HG03442 (cell line): ENCODE results near the gene GTF3C2.
"Not testable (repeated sequence)": the region's sequence is repeated elsewhere in the genome, so short reads cannot be mapped to it uniquely, and the experiment has no call there.

ENCODE experiments used
- ATAC-seq: cut with Tn5 transposase; IDR thresholded peaks from one replicate; pipeline ENCODE4 v1.9.1; 2021; ENCODE audit warnings: mild to moderate bottlenecking, moderate library complexity; ENCODE audit not compliant: unreplicated experiment

GTF3C2 gene

DNA sequence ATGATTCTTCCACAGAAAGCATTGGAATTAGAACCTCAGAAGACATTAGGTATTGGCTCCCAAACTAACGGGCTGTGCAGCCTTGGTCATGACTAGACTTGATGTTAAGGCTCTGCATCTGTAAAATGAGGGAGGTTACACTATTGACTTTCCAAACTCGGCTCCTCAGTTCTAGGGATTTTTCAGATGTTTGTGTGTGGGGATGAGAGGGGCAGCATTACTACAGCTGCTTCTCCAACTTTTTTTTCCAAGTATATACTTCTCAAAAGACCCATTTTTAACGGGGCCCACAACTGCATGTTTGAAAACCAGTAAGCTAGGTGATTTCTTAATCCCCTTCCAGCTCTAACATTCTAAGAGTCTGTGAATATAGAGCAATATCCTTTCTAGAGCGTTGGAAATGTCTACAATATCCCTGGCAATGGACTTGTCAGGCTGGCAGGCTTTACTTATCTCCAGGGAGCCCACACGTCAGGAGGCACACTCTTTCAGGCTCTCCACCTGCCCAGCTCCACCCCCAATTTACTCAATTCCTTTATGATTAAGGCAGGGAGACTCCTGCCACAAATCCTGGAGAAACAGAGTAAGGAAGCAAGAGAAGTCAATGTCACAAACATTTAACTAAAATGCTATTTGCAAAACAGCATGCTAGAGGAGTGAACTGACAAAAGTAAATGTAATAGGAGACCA is 32.8 kb downstream of the GTF3C2 start:
- ATAC-seq = no peak

- peak; percentile 89 for ATAC-seq
These were observed 33.6 kb downstream of the GTF3C2 start, which contains the start of gene MPV17 for GRCh38 chr2:27322766-27323595. TSS of gene MPV17 (minus strand) at chr2:27323097. CDS start at chr2:27322517, 580 bp downstream.

- ATAC-seq = no peak
These were observed 34.2 kb downstream of the GTF3C2 start for GRCh38 chr2:27322301-27322765.

GRCh38 chr2:27320958-27321543 is 35.5 kb downstream of the GTF3C2 start:
- ATAC-seq = no peak

- ATAC-seq = not testable (repeated sequence)
These were observed 36.7 kb downstream of the GTF3C2 start for GRCh38 chr2:27319839-27320238.

DNA sequence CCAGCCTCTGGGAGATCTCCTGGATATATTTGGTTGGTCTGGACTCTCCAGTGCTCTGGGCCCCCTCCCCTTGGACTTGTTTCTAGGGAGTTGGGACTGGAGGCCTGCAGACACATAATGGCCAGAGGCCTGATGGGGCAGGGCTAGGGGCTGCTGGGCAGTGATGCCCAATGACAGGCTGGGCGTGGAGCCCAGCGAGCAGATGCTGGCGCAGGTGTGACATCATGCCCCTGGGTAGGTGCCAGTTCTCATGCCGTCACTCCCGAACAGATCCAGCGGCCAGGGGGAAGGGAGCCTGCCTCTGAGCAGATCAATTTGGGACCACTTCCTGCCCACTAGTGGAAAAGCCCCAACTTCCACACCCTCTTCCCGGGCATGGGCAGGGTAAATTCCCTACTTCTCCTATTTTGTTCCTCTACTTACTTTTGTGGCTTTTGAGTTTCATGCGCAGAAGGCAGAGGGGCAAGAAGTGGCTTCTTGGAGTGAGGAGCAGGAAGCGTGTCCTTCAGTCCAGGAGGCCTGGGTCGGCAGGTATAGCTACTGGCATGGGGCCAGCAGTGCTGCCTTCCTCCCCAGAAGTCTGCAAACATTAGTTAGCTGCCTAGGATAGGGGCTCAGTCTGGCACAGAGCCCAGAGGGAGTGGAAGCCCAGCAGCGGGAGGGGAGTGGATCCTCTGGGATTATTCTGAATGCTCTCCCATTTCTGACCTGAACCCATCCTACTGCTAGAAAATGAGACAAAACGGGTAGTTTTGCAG is 39.7 kb downstream of the GTF3C2 start:
- no peak for ATAC-seq

GRCh38 chr2:27315122-27315521 is 41.4 kb downstream of the GTF3C2 start:
- ATAC-seq = no peak

GRCh38 chr2:27314709-27315108 is 41.9 kb downstream of the GTF3C2 start:
- ATAC-seq = no peak

DNA sequence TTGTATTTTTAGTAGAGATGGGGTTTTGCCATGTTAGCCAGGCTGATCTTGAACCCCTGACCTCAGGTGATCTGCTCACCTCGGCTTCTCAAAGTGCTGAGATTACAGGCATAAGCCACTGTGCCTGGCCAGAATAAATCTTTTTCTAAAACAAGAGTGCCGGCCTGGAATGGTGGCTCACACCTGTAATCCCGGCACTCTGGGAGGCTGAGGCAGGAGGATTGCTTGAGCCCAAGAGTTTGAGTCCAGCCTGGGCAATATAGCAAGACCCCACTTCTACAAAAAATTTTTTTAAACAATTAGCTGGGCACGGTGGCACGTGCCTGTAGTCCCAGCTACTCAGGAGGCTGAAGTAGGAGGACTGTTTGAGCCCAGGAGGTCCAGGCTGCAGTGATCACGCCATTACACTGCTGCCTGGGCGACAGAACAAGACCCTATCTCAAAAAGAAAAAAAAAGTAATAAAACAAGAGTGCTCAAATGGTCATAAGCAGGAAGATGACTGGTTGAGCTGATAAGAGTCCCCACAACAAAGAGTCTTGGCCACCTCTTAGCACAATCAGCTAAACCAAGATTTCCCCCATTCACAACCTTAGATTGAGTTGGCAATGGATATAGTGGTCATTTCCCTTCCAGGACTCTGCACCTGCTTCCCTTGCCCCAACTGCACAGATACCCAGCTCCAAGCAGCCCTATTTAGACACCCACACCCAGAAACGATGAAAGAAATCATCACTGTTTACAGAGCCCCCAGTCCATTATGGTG is 42.5 kb downstream of the GTF3C2 start:
- ATAC-seq = no peak

DNA sequence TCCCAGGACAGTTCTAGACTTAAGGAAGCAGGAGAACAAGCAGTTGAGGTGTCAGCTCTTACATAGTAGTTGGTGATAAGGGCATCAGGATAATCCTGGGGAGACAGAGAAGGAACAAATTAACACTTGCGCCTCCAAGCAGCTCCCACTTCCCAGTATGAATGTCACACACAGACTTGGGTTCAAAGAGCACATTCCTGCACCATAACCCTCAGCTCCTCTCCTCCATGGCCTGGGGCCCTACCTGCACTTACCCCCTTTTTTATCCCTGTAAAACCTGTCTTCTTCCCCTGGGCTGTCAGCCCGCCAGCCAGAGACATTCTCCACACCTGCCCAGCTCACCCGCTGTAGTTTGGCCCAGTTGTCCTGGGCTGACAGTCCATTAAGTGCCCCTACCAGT is 44.4 kb downstream of the GTF3C2 start:
- no peak for ATAC-seq

DNA sequence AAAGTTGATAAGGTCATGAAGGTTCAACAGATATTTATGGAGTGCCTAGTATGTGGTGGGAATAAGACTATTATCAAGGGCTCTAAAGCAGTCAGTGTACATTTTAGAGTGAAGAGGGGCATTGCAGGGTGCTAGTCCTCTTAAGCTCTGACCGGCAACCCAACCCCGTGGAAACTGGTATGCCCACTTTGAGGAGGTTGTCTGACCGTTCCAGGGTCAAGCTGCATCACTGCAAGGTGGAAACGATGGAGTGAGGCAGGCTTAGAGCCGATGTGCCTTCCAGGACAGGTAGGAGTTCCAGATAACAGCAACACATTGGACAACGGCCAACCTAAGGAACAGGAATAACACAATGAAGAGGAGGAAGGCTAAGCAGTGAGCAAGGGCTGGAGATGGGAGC is 46.9 kb downstream of the GTF3C2 start:
- ATAC-seq = no peak

- ATAC-seq = no peak
These were observed 48.1 kb downstream of the GTF3C2 start, which contains the start of gene UCN for GRCh38 chr2:27308359-27308881. TSS of gene UCN (minus strand) at chr2:27308445. CDS start at chr2:27307895, 550 bp downstream.

DNA sequence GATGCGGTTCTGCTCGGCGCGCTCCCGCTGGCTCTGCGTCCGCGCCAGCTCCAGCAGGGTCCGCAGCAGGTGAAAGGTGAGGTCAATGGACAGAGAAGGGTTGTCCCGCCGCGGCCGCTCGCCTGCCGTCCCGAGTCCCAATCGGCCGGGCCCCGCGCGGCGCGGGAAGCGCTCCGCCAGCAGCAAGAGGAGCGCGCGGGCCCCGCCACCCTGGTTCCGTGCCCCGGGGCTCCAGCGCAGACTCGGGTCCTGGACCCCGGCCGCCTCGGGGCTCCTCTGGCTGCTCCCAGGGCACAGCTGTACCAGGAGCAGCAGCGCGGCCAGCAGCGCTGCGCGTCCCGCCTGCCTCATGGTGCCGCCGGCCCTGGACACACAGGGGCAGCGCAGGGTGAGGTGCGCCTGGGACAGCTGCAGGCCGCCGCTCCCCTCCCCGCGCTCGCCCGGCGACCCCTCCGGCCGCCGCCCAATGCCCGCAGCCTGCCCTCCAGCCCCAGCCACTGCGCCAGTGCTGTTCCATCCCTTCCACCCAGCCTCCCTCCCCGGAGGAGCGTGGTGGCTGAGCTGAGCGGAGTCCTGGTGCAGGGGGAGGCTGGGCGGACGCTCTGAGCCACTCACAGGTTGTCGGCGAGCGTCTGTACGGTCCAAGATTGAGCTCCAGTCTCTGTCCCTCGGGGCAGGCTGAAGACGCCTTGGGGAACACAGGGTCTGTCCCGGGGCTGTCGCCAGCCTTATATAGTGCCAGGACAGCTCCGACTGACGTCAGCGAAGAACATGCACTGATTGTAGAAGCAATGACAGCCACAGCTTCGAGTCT is 48.8 kb downstream of the GTF3C2 start:
- no peak for ATAC-seq

- no peak for ATAC-seq
These were observed 49.3 kb downstream of the GTF3C2 start for GRCh38 chr2:27307287-27307544.

- no peak for ATAC-seq
These were observed 49.8 kb downstream of the GTF3C2 start for GRCh38 chr2:27306573-27307286.

GRCh38 chr2:27306136-27306535 is 50.4 kb downstream of the GTF3C2 start:
- ATAC-seq = no peak

- no peak for ATAC-seq
These were observed 51.0 kb downstream of the GTF3C2 start for GRCh38 chr2:27305516-27305915.

DNA sequence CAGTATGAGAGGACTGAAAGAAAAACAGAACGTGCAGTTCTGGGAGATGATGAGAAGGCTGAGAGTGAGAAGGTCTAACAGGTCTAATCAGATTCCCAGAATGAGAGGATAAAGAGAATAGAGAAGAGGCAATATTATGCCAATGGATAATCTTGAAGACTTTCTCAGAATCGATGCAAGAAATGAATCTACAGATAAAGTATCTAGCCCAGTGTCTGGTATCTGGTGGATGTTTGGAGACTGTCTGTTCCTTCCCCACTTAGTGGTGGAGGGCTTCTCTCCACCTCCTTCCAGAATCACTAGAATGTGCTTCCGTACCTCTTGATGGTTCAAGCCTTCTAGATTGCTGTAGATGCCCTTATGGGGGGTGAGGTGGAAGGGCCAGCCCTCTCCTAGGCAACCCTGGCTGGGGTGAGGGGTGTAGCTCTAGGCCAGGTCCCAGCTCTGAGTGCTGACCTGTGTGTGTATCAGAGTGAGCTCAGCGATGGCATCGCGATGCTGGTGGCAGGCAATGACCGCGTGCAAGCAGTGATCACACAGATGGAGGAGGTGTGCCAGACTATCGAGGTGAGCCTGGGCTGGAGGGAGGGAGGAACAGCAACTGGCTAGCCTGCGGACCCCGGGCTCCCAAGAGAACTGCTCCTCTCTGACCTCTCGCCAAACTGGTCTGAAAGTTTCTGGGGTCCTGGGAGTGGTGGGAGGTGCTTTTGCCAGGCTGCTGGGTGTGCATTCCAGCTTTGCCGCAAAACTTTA is 51.9 kb downstream of the GTF3C2 start:
- ATAC-seq = no peak
